Islet of Langerhans (tissue), 1 donor: ENCODE results near the gene UBXN4.
"Not testable (repeated sequence)": the region's sequence is repeated elsewhere in the genome, so short reads cannot be mapped to it uniquely, and the experiment has no call there.

ENCODE experiments used
- FAIRE-seq: peaks from one replicate; lab custom pipeline; 2011; peaks lifted over from hg19 to GRCh38; lab: Jason Lieb, UNC

Gene UBXN4

DNA sequence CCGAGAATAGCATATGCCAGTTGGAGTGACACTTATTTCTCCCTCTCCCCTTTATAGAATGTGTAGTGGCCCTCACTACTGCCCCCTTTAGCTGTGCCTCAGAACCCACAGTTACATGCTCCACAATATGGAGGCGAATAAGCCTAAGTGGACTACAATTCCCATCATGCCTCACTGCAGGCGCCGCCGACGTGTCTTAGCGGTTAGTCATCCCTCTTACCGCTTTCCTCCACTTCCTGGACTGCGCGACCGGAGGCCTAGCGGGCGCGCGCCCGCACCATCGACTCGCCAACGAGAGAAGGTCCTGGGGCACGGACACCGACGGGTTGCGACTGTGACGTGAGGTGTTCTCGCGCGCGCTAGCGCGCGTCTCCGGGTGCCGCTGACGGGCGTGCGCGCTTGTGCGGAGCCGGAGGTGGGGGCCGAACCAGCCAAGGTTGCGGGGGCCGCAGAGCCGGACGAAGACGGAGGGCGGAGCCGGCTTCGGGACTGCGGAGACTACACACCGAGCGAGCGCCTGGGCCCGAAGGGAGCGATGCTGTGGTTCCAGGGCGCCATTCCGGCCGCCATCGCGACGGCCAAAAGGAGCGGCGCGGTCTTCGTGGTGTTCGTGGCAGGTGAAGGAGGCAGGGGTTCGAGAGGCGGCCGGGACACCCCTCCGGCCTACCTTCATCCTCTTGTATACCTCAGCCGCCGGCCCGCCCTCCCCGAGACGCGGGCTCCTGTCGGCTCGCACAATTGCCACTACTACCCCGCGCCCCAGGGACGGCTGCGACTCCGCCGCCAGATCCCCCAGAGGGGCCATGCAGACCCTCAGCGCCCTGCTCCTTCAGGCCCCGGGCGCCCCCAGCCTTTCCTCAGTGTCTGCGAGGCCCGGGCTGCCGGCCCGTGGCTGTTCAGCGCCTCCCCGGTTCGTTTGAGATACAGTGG is at the start of gene UBXN4:
Gene UBXN4, plus strand, starts transcription at position 461 of the 930 bp plus-strand sequence. Its CDS starts 75 bp downstream, at position 536.
- FAIRE-seq = peak; percentile 70

DNA sequence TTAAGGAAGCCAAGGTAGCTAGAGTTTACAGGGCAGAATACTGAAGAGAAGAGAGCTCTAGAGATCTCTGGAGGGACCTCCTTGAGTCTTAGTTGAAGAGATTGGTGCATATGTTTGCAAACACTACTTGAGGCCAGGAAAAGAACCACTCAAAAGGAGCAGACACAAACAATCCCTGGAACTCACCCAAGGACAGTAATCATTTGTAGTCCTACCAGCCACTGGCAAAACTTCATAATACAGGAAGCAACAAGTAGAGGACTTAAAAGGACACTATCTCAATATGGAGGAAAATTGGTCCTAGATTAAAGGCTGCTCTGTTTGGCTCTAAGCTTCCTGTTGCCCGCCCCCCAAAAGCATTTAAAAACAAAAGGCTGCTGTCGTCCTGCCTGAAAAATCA is 46.9 kb upstream of the UBXN4 start:
- FAIRE-seq = no peak

- FAIRE-seq = no peak
Measured at GRCh38 chr2:135698838-135699237, 42.8 kb upstream of the UBXN4 start.

DNA sequence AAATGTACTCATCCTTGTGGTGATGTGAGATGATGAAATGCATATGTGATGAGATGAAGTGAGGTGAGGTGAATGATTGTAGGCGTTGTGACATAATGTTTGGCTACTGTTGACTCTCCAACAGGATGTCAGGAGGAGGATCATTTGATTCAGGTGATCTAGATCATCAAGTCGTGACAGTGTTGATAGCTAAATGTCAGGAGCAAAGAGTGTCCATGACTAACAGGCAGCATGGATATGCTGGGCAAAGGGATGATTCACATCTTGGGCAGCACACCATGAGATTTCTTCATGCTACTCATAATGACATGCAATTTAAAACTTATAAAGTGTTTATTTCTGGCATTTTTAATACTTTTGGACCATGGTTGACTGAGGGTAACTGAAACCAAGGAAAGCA is 40.2 kb upstream of the UBXN4 start:
- FAIRE-seq = no peak

DNA sequence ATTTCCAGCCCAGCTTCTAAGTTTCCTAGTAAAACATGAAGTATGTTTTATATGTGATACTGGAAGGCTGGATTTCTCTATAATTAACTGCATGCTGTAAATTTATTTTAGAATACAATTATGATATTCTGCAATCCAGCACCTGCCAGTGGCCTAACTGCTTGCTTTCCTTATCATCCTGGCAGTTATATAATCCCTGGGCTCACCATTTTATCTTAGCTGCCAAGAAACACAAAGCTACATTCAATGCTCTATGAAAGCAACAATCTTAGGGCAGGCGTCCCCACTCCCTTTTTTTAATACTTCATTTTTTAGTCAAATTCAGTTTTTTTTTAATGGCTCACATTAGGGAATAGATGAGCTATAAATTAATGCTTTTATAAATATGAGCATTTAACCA is 38.4 kb upstream of the UBXN4 start:
- no peak for FAIRE-seq

- not testable (repeated sequence) for FAIRE-seq
Measured at GRCh38 chr2:135704075-135704474, 37.6 kb upstream of the UBXN4 start.

DNA sequence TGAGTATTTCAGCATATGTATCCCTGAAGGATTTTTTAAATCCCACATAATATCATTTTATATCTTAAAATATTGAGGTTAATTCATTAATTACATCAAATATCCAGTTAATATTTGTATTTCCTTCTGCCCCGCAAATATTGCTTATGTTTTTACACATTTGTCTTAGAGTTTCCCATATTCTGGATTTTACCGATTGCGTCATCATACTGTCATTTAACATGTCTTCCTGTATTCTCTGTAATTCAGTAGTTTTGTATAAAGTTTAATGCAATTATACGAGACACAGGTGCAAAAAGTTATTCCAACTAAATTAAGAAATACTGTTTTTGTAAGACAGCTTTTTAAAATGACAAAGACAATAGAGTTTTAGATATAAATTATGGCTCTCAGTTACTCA is 33.5 kb upstream of the UBXN4 start:
- no peak for FAIRE-seq

DNA sequence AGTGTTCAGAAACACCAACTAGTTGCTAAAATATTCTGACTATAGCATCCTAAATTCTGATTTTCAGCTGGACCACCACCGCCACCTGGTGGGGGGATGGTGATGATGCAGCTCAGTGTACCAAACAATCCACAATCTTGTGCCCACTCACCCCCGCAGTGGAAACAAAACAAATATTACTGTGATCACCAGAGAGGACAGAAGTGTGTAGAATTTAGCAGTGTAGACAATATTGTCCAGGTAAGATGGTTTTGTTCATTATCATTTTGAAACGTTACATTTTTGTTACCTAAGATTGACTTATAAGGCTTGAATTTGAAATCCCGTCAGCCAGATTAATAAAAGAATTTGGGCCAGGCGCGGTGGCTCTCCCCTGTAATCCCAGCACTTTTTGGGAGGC is 31.7 kb upstream of the UBXN4 start:
- peak; percentile 77 for FAIRE-seq

- FAIRE-seq = not testable (repeated sequence)
Measured at GRCh38 chr2:135715086-135715485, 26.6 kb upstream of the UBXN4 start.

DNA sequence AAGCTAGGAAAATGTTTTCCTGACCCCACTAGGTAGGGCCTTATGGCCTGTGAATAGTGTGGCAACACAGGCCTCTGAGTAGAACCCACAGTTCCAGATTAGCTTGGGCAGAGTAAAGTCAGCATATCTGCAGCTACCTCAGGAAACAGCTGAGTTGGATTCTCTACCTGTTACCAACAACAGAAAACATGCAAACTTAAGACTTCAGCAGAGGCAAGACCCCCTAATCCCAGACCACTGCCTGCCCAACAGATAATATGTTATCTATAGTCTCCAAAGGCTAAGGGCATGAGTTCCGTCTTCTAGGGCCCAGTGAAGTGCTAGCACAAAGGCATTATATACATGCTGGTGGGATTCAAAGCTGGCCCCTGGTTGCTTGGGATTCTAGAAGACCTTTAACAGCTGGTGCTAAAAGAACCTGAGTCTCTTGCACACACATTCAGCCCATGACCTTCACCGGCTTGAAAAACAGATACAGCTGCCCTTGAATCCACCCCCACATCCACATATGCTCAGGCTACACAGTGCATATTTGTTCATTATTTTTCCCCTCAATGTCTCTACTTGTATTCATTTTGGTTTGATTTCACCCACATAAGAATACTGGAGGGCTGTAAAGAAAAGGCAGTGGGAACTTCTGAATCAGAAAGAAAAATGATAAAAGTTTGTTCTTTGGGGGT is 13.5 kb upstream of the UBXN4 start:
- no peak for FAIRE-seq

GRCh38 chr2:135732561-135732960 is 9.1 kb upstream of the UBXN4 start:
- no peak for FAIRE-seq

DNA sequence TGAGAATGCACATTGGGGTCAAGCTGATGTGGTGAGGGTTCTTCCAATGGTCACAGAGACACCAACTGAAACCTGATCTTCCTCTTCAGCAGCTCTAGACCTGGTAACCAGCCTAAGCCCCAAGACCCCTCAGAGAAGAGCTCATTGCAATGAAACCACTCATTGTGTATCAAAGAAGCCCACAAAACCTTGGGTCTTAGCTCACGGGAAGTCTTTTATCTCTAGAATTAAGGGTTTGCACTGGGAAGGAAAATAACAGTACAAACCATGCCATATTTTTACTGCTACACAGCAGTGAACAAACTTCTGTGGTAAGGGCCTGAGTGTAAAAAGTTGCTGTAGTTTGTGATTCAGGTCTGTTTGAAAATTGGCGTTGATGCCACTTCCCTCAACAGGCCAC is 8.6 kb upstream of the UBXN4 start:
- no peak for FAIRE-seq

GRCh38 chr2:135736546-135736945 is 5.1 kb upstream of the UBXN4 start:
- FAIRE-seq = no peak

- FAIRE-seq = no peak
Measured at GRCh38 chr2:135740206-135740605, 1.4 kb upstream of the UBXN4 start.

DNA sequence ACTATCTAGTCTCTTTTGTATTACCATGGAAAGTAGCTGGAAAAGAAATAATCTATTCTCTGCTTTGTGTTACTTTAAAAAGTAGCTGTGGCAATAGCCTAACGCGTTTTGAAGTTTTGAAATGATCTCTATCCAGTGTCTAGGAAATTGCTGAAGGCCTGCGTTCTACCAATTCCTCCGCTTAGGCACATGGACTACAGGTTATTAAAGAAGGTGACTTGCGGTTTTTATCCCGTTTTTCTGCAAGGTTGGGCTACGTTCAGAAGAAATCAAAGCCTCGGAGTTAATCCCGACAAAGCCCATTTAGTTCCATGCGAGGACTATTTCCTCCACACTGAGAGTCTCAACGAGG is 636 bp upstream of the UBXN4 start:
- FAIRE-seq = no peak

DNA sequence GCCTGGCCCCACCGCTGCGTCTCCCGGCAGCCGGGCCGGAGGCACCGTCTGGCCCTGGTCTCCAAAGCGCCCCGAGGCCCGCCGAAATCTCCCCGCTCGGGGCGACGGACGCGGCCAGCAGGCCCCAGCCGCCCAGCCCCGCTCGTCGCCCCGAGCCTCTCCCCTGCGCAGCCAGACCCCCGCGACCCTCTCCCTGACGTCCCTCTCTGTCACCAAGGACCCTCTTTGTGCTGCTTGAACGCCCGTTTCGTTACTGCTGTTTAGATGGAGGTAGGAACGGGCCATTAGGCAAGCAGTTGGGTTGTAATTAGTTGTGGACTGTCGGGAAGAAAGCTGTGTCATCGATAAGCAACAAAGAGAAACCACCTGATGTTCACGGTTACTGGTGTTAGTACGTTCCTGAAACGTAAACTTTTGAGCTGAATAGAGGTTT is 686 bp downstream of the UBXN4 start:
- FAIRE-seq = no peak

DNA sequence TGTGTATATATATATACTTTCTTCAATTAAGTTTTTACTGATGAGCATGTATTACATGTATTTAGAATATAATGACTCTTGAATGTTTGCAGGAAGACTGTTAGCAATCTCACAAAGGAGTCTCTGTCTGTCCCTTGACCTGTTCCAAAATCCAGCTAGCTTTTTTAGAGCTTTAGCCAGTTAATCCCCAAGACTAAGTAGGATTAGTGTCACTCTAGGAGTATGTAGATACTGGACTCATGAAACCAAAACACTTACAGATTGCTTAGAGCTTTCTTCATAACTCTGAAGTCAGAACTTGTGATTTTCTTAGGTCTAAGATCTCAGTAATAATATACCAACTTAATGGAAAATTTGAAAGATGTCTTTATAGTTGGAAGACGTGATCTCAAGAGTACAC is 2.2 kb downstream of the UBXN4 start:
- FAIRE-seq = peak; percentile 47

DNA sequence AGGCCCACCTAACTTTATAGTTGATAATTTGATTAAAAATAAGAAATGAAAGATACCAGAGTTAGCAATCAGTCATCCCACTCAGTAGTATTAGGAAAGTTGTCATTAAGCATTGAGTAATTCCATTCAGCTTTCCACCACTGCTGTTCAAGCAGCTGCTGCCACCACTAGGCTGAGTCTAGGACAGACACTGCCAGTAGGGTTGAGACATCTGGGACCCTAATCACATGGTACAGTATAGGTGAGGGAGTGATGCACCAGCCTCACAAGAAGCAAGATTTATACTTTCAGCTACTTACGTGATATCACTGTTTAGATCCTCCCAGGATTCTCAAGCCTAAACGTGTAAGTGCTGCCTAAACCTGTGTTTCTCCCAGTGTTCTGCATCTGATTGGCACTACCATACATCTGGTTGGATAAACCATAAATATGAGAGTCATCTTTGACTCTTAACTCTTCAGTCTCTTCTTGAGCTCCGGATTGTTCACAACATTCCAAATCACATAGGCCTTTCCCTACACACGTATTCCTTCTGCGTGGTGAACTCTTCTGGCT is 3.2 kb downstream of the UBXN4 start:
- no peak for FAIRE-seq

DNA sequence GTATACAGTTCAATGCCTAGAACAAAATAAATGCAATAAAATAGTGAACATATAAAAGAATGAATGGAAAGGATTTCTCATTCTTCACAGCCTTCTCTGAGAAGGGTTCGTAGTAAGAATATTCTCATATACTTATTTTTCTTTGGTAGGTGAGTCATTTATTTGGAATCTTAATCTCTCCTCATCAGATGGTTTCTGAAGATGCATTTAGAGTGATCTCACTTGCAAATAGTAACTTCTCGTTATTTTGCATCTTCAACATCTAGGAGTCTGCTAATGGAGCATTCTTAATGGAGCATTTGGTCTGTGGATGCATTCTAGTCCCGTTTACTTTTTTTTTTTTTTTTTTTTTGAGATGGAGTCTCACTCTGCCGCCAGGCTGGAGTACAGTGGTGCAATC is 3.9 kb downstream of the UBXN4 start:
- FAIRE-seq = no peak

- FAIRE-seq = no peak
Measured at GRCh38 chr2:135755573-135755972, 13.9 kb downstream of the UBXN4 start.

GRCh38 chr2:135756692-135757091 is 15.0 kb downstream of the UBXN4 start:
- no peak for FAIRE-seq

DNA sequence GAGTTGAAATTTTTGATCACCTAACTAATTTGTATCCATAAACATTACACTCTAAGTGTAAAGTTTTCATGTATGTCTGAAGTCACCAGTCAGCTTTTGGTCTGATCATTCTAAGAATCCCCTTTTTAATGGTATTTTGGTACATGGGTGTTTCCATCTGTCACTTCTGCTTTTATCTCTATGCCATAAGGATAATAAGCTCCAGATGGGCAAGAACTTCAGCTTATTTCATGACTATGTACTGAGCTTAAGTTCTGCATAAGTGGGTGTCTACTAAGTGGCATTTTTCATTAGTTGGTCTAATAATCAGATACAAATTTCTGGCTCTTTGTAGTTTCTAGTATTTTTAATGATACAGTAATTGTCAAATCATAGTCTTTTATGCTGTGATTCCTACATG is 20.4 kb downstream of the UBXN4 start:
- no peak for FAIRE-seq

GRCh38 chr2:135762530-135762929 is 20.9 kb downstream of the UBXN4 start:
- no peak for FAIRE-seq
